Mesothelial cell of epicardium (in vitro differentiated cells): ENCODE results near the gene GSTO1. TPM values are rescaled to one million over a fixed set of nuclear protein-coding genes. Genes with fewer than 3 reads are reported as not detected.
"Not testable (repeated sequence)": the region's sequence is repeated elsewhere in the genome, so short reads cannot be mapped to it uniquely, and the experiment has no call there.

Source experiments
- DNase-seq, 2 experiments: peaks; one replicate each; pipeline ENCODE4 v3.0.0; 2021; ENCODE audit warnings: low spot score in 2 of 2; ENCODE audit not compliant: unreplicated experiment in 2 of 2
- H3K27ac Mint-ChIP-seq: 2 replicates; pipeline ENCODE4 v1.8.0; 2021; ENCODE audit warnings: mixed read lengths
- H3K27me3 Mint-ChIP-seq: 2 replicates; pipeline ENCODE4 v1.8.0; 2021; ENCODE audit warnings: low read depth, mixed read lengths
- H3K36me3 Mint-ChIP-seq: 2 replicates; pipeline ENCODE4 v1.8.0; 2021; ENCODE audit warnings: mixed read lengths
- H3K4me1 Mint-ChIP-seq: 2 replicates; pipeline ENCODE4 v1.8.0; 2021; ENCODE audit warnings: mixed read lengths
- H3K4me3 Mint-ChIP-seq: 2 replicates; pipeline ENCODE4 v1.8.0; 2021; ENCODE audit warnings: mild to moderate bottlenecking, moderate library complexity, mixed read lengths
- H3K9me3 Mint-ChIP-seq: 2 replicates; pipeline ENCODE4 v1.8.0; 2021; ENCODE audit warnings: mixed read lengths
- total RNA-seq: library from RNA; stranded (reverse); gene quantifications from 3 replicates; pipeline ENCODE4 v1.2.1, GENCODE V29; 2021
- TF ChIP-seq, protein P1 (sequence below): fragments of 200-600 bp; sonication (generic); IDR thresholded peaks from one replicate; pipeline ENCODE4 v1.5.0; 2021; ENCODE audit warnings: antibody characterized with exemption; ENCODE audit not compliant: unreplicated experiment

The GSTO1 gene
- total RNA-seq, 1 donor from 2014 or later, result 65.2 TPM

DNA sequence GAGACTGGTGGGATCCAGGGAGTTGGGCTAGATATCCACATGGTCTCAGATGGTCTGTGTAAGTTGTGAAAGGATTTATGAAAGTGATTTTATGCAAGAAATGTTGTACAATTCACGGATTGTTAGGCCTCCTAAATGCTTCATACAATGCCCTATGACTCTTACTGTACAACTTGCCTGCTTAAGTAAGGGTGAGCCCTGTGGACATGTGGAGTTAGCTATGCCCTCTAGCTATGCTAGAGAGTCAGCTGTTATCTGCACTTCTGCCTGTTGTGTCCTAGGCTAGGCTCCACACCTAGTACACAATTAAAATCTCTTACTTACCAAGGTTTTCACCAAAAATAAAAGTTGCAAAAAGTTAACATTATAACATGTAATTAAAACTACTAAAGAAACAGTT lies 20.9 kb upstream of the GSTO1 start:
- H3K9me3 Mint-ChIP-seq, result peaks cover 23% of the 10 kb centered on the region
- no peak for DNase-seq
- H3K27me3 Mint-ChIP-seq, result no peaks in the 10 kb centered on the region
- H3K4me3 Mint-ChIP-seq, result peak overlapping the region; percentile 52
- H3K27ac Mint-ChIP-seq, result no peak overlapping the region
- peaks cover 9% of the 10 kb centered on the region for H3K4me1 Mint-ChIP-seq
- H3K36me3 Mint-ChIP-seq, result no peaks in the 10 kb centered on the region
- TF ChIP-seq, protein P1, sequence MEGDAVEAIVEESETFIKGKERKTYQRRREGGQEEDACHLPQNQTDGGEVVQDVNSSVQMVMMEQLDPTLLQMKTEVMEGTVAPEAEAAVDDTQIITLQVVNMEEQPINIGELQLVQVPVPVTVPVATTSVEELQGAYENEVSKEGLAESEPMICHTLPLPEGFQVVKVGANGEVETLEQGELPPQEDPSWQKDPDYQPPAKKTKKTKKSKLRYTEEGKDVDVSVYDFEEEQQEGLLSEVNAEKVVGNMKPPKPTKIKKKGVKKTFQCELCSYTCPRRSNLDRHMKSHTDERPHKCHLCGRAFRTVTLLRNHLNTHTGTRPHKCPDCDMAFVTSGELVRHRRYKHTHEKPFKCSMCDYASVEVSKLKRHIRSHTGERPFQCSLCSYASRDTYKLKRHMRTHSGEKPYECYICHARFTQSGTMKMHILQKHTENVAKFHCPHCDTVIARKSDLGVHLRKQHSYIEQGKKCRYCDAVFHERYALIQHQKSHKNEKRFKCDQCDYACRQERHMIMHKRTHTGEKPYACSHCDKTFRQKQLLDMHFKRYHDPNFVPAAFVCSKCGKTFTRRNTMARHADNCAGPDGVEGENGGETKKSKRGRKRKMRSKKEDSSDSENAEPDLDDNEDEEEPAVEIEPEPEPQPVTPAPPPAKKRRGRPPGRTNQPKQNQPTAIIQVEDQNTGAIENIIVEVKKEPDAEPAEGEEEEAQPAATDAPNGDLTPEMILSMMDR, result no peak

DNA sequence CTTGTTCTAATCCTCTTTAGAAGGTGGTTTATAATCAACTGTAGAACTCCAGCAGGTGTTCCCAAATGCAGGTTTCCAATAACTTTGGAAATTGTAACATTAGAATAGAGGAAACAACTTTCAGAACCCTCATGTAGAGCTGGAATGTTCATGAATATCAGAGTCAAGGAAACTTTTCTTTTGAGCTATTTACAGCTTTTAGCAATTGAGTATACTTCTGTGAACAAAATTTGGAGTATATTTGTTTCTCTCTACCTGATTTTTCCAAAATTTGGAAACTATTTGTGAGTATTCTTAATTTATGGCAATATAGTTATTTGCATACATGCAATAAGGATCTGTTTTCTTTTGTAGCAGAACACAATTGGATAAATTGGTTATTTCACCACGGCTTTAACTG lies 19.8 kb upstream of the GSTO1 start:
- Mint-ChIP-seq H3K9me3 (peaks cover 23% of the 10 kb centered on the region), H3K4me3 (no peak overlapping the region), H3K27me3 (peaks cover 4% of the 10 kb centered on the region), H3K4me1 (peaks cover 9% of the 10 kb centered on the region), H3K27ac (no peak overlapping the region), H3K36me3 (no peaks in the 10 kb centered on the region)
- TF ChIP-seq, protein P1, result no peak
- no peak for DNase-seq

DNA sequence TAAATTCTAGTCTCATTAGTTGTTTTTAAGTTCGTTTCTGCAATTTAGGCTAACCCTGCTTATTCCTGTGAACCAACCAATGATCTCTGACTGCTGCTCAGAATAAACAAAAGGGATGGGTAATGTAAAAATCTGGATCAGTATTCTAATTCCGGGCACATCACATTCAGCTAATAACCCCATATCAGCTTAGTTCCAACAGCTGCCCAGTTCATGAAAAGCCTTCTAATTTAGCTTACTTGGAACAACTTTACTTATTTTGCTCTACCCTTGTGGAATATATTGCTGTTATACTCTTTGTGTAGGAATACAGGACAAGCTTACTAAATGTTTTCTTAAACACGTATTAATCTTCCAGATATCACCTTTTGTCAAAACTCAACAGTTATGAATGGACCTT lies 18.9 kb upstream of the GSTO1 start:
- no peak for DNase-seq
- peaks cover 7% of the 10 kb centered on the region for H3K27me3 Mint-ChIP-seq
- no peak overlapping the region for H3K4me3 Mint-ChIP-seq
- peaks cover 23% of the 10 kb centered on the region for H3K9me3 Mint-ChIP-seq
- no peak overlapping the region for H3K27ac Mint-ChIP-seq
- H3K4me1 Mint-ChIP-seq, result peaks cover 9% of the 10 kb centered on the region
- TF ChIP-seq, protein P1, result no peak
- H3K36me3 Mint-ChIP-seq, result no peaks in the 10 kb centered on the region

DNA sequence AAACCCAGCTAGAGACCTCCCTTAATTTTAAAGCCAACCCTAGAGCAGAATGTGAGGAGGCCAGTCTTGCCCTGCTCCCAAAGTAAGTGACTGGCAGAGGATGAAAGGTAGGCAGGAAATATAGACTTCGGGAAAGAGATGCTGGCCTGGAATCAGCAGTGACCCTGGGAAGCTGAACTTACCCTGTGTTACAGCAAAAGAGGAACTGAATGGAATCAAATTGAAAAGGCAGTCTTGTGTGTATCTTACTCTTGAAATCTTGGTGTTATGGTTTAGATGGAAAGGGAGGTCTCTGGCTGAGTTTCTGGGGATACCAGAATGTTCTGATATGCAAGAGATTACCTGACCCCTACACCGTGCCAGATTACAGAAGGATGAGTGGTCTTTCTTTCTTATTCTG lies 14.6 kb upstream of the GSTO1 start:
- no peak overlapping the region for H3K4me3 Mint-ChIP-seq
- DNase-seq, result no peak
- H3K36me3 Mint-ChIP-seq, result no peaks in the 10 kb centered on the region
- H3K27me3 Mint-ChIP-seq, result peaks cover 7% of the 10 kb centered on the region
- H3K4me1 Mint-ChIP-seq, result peaks cover 4% of the 10 kb centered on the region
- peaks cover 12% of the 10 kb centered on the region for H3K9me3 Mint-ChIP-seq
- no peak overlapping the region for H3K27ac Mint-ChIP-seq
- TF ChIP-seq, protein P1, result no peak

DNA sequence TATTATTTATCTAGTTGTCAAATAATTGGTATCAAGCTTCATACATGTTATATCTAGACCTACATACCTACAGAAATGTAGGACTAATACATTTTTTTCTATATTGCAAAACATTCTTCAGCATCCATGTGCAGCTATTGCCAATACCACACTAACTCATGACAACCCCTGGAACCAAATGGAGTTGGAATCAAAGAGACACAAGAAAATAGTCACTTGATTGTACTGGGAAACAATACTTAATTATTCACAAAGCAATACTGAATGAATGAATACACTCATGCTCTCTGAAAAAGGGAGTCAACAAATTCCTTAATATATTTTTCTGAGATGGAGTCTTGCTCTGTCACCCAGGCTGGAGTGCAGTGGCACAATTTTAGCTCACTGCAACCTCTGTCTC lies 12.1 kb upstream of the GSTO1 start:
- TF ChIP-seq, protein P1, result no peak
- Mint-ChIP-seq H3K27me3 (peaks cover 7% of the 10 kb centered on the region), H3K36me3 (no peaks in the 10 kb centered on the region), H3K9me3 (peaks cover 18% of the 10 kb centered on the region), H3K4me1 (peaks cover 4% of the 10 kb centered on the region), H3K4me3 (no peak overlapping the region), H3K27ac (no peak overlapping the region)
- DNase-seq, result no peak

DNA sequence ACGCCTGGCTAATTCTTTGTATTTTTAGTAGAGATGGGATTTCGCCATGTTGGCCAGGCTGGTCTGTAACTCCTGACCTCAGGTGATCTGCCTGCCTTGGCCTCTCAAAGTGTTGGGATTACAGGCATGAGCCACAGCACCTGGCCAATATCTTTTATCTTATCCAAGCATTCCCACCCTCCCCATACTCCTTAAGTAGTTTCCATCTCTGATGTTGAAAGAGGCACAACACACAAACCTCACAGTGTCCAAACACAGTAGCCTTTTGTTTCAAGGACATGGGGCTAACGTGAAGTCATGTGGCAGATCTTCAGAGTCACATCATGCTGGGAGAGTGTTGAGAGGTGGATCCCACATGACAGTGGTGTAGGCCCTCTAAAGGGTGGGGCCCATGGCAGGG lies 11.7 kb upstream of the GSTO1 start:
- not testable (repeated sequence) for H3K4me3 Mint-ChIP-seq, H3K36me3 Mint-ChIP-seq, H3K27me3 Mint-ChIP-seq, DNase-seq, H3K4me1 Mint-ChIP-seq, H3K27ac Mint-ChIP-seq
- peaks cover 18% of the 10 kb centered on the region for H3K9me3 Mint-ChIP-seq
